CD8-positive, alpha-beta memory T cell (primary cell): ENCODE measurements around the gene PTP4A2. TPM values are rescaled to one million over a fixed set of nuclear protein-coding genes. Genes with fewer than 3 reads are reported as not detected.
"Not testable (repeated sequence)": the region's sequence is repeated elsewhere in the genome, so short reads cannot be mapped to it uniquely, and the experiment has no call there.

ENCODE experiments used
- CTCF ChIA-PET: fragments of 350-600 bp; sonication (Branson Sonifier 250); formaldehyde crosslinking; loops from one replicate; lab custom pipeline; 2021; ENCODE audit warnings: antibody characterized with exemption; lab: Charles Lee
- POLR2A ChIA-PET: fragments of 350-600 bp; sonication (Branson Sonifier 250); formaldehyde crosslinking; loops from one replicate; lab custom pipeline; 2021; ENCODE audit warnings: antibody characterized with exemption; lab: Charles Lee
- DNase-seq, 5 donors: peaks; one replicate each; pipeline versions ENCODE4 v3.0.0 to v3.0.0-alpha.2; 2020 to 2022; ENCODE audit warnings: mixed read lengths in 1 of 5
- H3K27ac ChIP-seq: one replicate; pipeline ENCODE4 v1.7.0; 2013; ENCODE audit warnings: low read depth, mild to moderate bottlenecking, low read length, moderate library complexity
- H3K27me3 ChIP-seq: 2 replicates; pipeline ENCODE4 v1.7.0; 2013; ENCODE audit warnings: low read length, mild to moderate bottlenecking; ENCODE audit not compliant: insufficient read depth, poor library complexity, severe bottlenecking
- H3K36me3 ChIP-seq: 2 replicates; pipeline ENCODE4 v1.7.0; 2013; ENCODE audit warnings: mild to moderate bottlenecking, low read length, moderate library complexity; ENCODE audit not compliant: insufficient read depth
- H3K4me1 ChIP-seq: 2 replicates; pipeline ENCODE4 v1.7.0; 2013; ENCODE audit warnings: mild to moderate bottlenecking, low read length, moderate library complexity; ENCODE audit not compliant: insufficient read depth
- H3K4me3 ChIP-seq: 2 replicates; pipeline ENCODE4 v1.7.0; 2013; ENCODE audit warnings: mild to moderate bottlenecking, low read length
- H3K9me3 ChIP-seq: 2 replicates; pipeline ENCODE4 v1.7.0; 2013; ENCODE audit warnings: mild to moderate bottlenecking, low read length
- H3K27ac Mint-ChIP-seq, 8 donors: one replicate each; pipeline ENCODE4 v1.8.0; 2020 to 2021; ENCODE audit warnings: mixed read lengths in 8 of 8, mild to moderate bottlenecking in 6 of 8, inconsistent platforms in 3 of 8, moderate library complexity in 3 of 8
- H3K27me3 Mint-ChIP-seq, 2 donors: one replicate each; pipeline ENCODE4 v1.8.0; 2020 to 2021; ENCODE audit warnings: mixed read lengths in 2 of 2, mild to moderate bottlenecking in 1 of 2, moderate library complexity in 1 of 2
- H3K36me3 Mint-ChIP-seq, 3 donors: one replicate each; pipeline ENCODE4 v1.8.0; 2020 to 2021; ENCODE audit warnings: mixed read lengths in 3 of 3, inconsistent platforms in 1 of 3, mild to moderate bottlenecking in 1 of 3
- H3K4me1 Mint-ChIP-seq, 3 donors: one replicate each; pipeline ENCODE4 v1.8.0; 2020 to 2021; ENCODE audit warnings: mixed read lengths in 3 of 3, inconsistent platforms in 1 of 3, mild to moderate bottlenecking in 1 of 3
- H3K4me3 Mint-ChIP-seq, 7 donors: one replicate each; pipeline ENCODE4 v1.8.0; 2020 to 2021; ENCODE audit warnings: mixed read lengths in 7 of 7, mild to moderate bottlenecking in 6 of 7, moderate library complexity in 4 of 7, inconsistent platforms in 2 of 7
- H3K9me3 Mint-ChIP-seq, 5 donors: one replicate each; pipeline ENCODE4 v1.8.0; 2020 to 2022; ENCODE audit warnings: mixed read lengths in 5 of 5, mild to moderate bottlenecking in 3 of 5, moderate library complexity in 2 of 5, inconsistent platforms in 1 of 5
- polyA plus RNA-seq: library from polyadenylated mRNA; unstranded; fragments of 300-500 nt; fragmentation: Illumina TruSeq; gene quantifications from one replicate; pipeline ENCODE4 v1.2.3, GENCODE V29; 2021
- total RNA-seq, 2 experiments: library from RNA; stranded (reverse); gene quantifications; one replicate each; pipeline ENCODE4 v1.2.3, GENCODE V29; 2021

Gene PTP4A2
- total and polyA plus RNA-seq, 3 experiments from 2014 or later, result 339 to 598 (median 368) TPM

DNA sequence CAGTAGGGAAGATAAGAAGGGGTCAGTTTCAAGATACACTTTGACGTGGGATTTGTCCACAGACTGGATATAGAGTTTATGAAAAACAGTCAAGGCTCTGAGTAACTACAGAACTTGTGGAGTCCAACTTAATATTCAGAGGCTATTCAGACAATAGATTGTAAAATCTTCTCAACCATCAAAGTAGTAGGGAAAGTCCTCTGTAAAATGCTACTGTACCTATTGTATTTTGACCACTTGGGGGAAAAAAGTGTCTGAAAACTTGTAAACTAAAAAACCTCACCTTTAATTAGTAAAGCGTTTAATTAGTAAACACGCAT lies 10.5 kb downstream of the PTP4A2 start:
- H3K36me3 Mint-ChIP-seq, result peaks cover 0 to 14% (median 2%) of the 10 kb centered on the region in 3 donors
- DNase-seq, result no peak
- peak overlapping the region; percentile 56 for H3K27ac ChIP-seq
- no peaks in the 10 kb centered on the region for H3K27me3 ChIP-seq
- ChIA-PET POLR2A (interaction anchor here (0.9 kb wide), 1 partner anchor 11 kb away, joined by 6 read pairs; the partner anchor contains the start of gene PTP4A2), CTCF (interaction anchor here (1.2 to 3.2 kb wide), 4 partner anchors 8 to 36 kb away, joined by 3 to 19 read pairs (median 14); partner anchors contain the start of gene PTP4A2)
- no peaks in the 10 kb centered on the region for H3K9me3 ChIP-seq
- H3K4me3 ChIP-seq, result peak overlapping the region; percentile 37
- H3K9me3 Mint-ChIP-seq, result no peaks in the 10 kb centered on the region
- H3K4me3 Mint-ChIP-seq, result peak overlapping the region; percentile 67 to 93 (median 78)
- H3K4me1 ChIP-seq, result peaks cover 91% of the 10 kb centered on the region
- H3K36me3 ChIP-seq, result no peaks in the 10 kb centered on the region
- no peaks in the 10 kb centered on the region for H3K27me3 Mint-ChIP-seq
- peak overlapping the region; percentile 81 to 97 (median 88) for H3K27ac Mint-ChIP-seq
- H3K4me1 Mint-ChIP-seq, result peaks cover 79 to 94% (median 91%) of the 10 kb centered on the region in 3 donors

DNA sequence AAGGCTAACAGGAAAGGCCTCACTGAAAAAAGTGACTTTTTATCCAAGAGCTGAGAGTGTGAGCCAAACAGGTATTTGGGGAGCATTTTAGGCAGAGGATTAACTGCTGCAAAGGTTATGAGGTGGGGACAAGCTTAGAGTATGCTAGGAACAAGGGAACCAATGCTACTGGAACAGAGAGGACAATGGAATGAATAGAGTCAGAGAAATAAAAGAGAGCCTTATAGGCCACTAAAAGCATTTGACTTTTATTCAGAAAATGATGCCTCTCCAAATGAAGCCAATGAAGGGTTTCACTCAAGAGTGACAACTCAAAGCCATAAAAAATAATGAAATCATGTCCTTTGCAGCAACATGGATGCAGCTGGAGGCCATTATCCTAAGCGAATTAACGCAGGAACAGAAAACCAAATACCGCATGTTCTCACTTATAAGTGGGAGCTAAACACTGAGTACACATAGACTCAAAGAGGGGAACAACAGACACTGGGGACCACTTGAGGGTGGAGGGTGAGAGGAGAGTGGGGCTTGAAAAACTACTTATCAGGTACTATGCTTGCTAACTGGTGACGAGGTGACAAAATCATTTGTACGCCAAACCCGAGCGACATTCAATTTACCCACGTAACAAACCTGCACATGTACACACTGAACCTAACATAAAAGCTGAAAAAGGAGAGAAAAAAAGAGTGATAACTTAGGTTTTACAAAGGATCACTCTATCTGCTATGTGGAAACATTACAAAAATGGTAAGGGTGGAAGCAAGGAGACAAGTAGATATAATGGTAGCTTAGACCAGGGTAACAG lies 11.1 kb downstream of the PTP4A2 start:
- Mint-ChIP-seq H3K27ac (peak overlapping the region; percentile 81 to 97 (median 88)), H3K4me3 (peak overlapping the region; percentile 67 to 93 (median 78)), H3K4me1 (peaks cover 78 to 94% (median 91%) of the 10 kb centered on the region in 3 donors), H3K9me3 (no peaks in the 10 kb centered on the region), H3K36me3 (peaks cover 0 to 15% (median 2%) of the 10 kb centered on the region in 3 donors), H3K27me3 (no peaks in the 10 kb centered on the region)
- peak overlapping the region; percentile 56 for H3K27ac ChIP-seq
- H3K4me3 ChIP-seq, result peak overlapping the region; percentile 37
- ChIA-PET CTCF (interaction anchor here (0.7 to 3.2 kb wide), 6 partner anchors 8 to 37 kb away, joined by 3 to 19 read pairs (median 13); partner anchors contain the start of gene PTP4A2), POLR2A (interaction anchor here (0.9 to 1.8 kb wide), 4 partner anchors 11 to 35 kb away, joined by 4 to 12 read pairs (median 6); partner anchors contain the start of gene PTP4A2)
- no peaks in the 10 kb centered on the region for H3K36me3 ChIP-seq
- DNase-seq, result no peak
- H3K9me3 ChIP-seq, result no peaks in the 10 kb centered on the region
- H3K4me1 ChIP-seq, result peaks cover 92% of the 10 kb centered on the region
- no peaks in the 10 kb centered on the region for H3K27me3 ChIP-seq

DNA sequence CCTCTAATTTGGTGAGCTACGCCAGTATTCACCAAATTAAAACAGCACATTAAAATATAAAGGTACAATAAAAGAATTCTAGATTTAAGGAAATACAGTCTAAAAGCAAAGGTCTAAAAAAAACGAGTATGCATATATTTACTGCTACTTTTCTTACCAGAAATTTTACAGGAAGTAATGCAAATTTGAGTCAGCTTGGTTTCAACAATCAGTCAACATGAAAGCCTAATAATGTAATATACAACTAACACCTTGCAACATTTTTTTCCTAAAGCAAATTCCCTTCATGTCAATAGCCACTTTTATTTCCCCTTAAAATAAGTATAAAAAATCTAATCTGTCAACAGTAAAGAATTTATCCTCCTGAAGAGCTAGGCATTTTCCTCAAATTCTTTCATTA lies 11.9 kb downstream of the PTP4A2 start:
- Mint-ChIP-seq H3K9me3 (no peaks in the 10 kb centered on the region), H3K4me3 (peak overlapping the region; percentile 67 to 93 (median 78)), H3K4me1 (peaks cover 78 to 94% (median 91%) of the 10 kb centered on the region in 3 donors), H3K36me3 (peaks cover 0 to 15% (median 2%) of the 10 kb centered on the region in 3 donors), H3K27me3 (no peaks in the 10 kb centered on the region), H3K27ac (peak overlapping the region; percentile 81 to 97 (median 88))
- Histone ChIP-seq H3K36me3 (no peaks in the 10 kb centered on the region), H3K4me3 (peak overlapping the region; percentile 37), H3K4me1 (peaks cover 92% of the 10 kb centered on the region), H3K27ac (peak overlapping the region; percentile 56), H3K27me3 (no peaks in the 10 kb centered on the region), H3K9me3 (no peaks in the 10 kb centered on the region)
- CTCF ChIA-PET, result interaction anchor here (0.8 to 3.2 kb wide), 6 partner anchors 9 to 45 kb away, joined by 3 to 19 read pairs (median 13); partner anchors contain the start of gene PTP4A2
- POLR2A ChIA-PET, result interaction anchor here (0.8 to 1.8 kb wide), 5 partner anchors 9 to 36 kb away, joined by 4 to 12 read pairs (median 8); no protein-coding TSS in a partner anchor
- no peak for DNase-seq

DNA sequence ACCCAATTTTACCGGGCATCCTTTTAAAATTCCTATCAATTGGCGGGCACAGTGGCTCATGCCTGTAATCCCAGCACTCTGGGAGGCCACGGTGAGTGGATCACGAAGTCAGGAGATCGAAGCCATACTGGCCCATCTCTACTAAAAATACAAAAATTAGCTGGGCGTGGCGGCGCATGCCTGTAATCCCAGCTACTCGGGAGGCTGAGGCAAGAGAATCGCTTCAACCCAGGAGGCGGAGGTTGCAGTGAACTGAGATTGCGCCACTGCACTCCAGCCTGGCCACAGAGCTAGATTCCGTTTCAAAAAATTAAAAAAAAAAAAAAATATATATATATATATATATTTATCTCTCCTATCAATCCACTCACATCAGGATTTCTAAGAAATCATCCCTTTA lies 12.3 kb downstream of the PTP4A2 start:
- not testable (repeated sequence) for H3K9me3 ChIP-seq, H3K27me3 Mint-ChIP-seq, DNase-seq, H3K36me3 ChIP-seq, H3K9me3 Mint-ChIP-seq, H3K27me3 ChIP-seq, H3K4me3 ChIP-seq
- Histone ChIP-seq H3K27ac (peak overlapping the region; percentile 0), H3K4me1 (peaks cover 90% of the 10 kb centered on the region)
- peaks cover 0 to 17% (median 4%) of the 10 kb centered on the region in 3 donors for H3K36me3 Mint-ChIP-seq
- H3K4me3 Mint-ChIP-seq, result peak overlapping the region; percentile 74 to 93 (median 80)
- H3K4me1 Mint-ChIP-seq, result peaks cover 78 to 94% (median 91%) of the 10 kb centered on the region in 3 donors
- ChIA-PET POLR2A (interaction anchor here (0.7 to 1.8 kb wide), 6 partner anchors 9 to 325 kb away, joined by 4 to 12 read pairs (median 6); partner anchors contain the start of gene LCK), CTCF (interaction anchor here (0.8 to 3.2 kb wide), 6 partner anchors 9 to 45 kb away, joined by 3 to 19 read pairs (median 13); partner anchors contain the start of gene PTP4A2)
- peak overlapping the region; percentile 84 to 97 (median 90) for H3K27ac Mint-ChIP-seq

DNA sequence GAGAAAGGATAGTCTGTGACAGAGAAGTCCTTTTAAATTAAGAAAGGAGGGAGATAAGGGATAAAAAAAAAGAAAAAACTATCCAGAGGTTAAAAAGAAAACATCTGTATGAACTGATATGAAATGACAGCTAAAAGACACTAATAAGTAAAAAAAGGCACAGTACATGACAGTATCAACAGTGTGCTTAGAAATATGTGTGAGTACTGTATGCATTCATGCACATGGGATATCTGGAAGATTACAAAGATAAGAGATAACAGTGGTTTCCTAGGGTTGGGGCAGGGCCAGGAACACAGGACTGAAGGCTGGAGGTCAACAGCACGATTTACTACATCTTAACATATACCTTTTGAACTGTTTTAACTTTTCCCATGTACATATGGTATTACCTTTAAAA lies 13.3 kb downstream of the PTP4A2 start:
- no peaks in the 10 kb centered on the region for H3K36me3 ChIP-seq
- peaks cover 84% of the 10 kb centered on the region for H3K4me1 ChIP-seq
- CTCF ChIA-PET, result interaction anchor here (2.4 to 3.6 kb wide), 4 partner anchors 10 to 39 kb away, joined by 15 to 21 read pairs (median 18); partner anchors contain the start of gene PTP4A2
- Mint-ChIP-seq H3K27ac (peak overlapping the region; percentile 61 to 95 (median 90)), H3K9me3 (no peaks in the 10 kb centered on the region), H3K4me1 (peaks cover 73 to 89% (median 87%) of the 10 kb centered on the region in 3 donors), H3K4me3 (peak overlapping the region; percentile 74 to 93 (median 80)), H3K27me3 (no peaks in the 10 kb centered on the region), H3K36me3 (peaks cover 0 to 19% (median 3%) of the 10 kb centered on the region in 3 donors)
- no peaks in the 10 kb centered on the region for H3K9me3 ChIP-seq
- H3K4me3 ChIP-seq, result peak overlapping the region; percentile 14
- H3K27ac ChIP-seq, result peak overlapping the region; percentile 0
- DNase-seq, result no peak
- no peaks in the 10 kb centered on the region for H3K27me3 ChIP-seq
- POLR2A ChIA-PET, result no interaction called here

DNA sequence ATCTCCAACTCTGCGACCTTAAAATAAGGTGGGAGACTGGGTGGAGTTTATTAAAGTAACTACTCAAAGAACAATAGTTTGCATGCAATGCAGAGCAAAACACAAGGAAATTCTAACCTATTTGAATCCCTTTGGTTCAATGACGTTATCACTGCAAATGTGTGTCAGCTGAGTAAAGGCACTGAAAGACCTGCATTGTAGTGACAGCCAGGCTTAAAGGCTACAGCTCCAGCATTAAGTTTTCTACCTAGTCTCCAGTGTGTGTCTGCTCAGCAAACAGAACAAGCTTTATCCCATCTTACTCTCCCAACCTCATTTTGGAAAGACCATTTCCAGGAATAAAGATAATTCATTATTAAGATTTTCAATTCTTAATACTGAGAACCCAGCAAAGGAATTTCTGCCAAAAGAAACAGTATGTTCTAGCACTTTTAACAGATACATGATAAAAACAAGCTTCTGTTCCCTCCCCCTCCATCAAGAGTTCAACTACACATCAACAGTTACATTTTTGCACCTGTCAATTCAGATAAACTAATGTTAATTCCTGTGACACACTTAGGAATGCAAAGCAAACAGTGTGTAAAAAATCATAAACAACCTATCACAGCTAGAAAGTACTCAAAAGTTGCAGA lies 14.2 kb downstream of the PTP4A2 start:
- no peak for DNase-seq
- ChIA-PET POLR2A (interaction anchor here (0.5 to 3.4 kb wide), 4 partner anchors 15 to 111 kb away, joined by 5 to 20 read pairs (median 6); partner anchors contain the start of gene PTP4A2), CTCF (interaction anchor here (0.9 to 3.6 kb wide), 6 partner anchors 11 to 134 kb away, joined by 3 to 21 read pairs (median 7); partner anchors contain the start of genes PTP4A2 and SPOCD1)
- no peaks in the 10 kb centered on the region for H3K27me3 ChIP-seq
- no peak overlapping the region for H3K27ac ChIP-seq
- H3K4me1 Mint-ChIP-seq, result peaks cover 77 to 88% (median 87%) of the 10 kb centered on the region in 3 donors
- no peaks in the 10 kb centered on the region for H3K9me3 Mint-ChIP-seq
- H3K4me3 Mint-ChIP-seq, result peak overlapping the region; percentile 74 to 93 (median 80)
- no peaks in the 10 kb centered on the region for H3K27me3 Mint-ChIP-seq
- peak overlapping the region; percentile 86 to 96 (median 90) for H3K27ac Mint-ChIP-seq
- peaks cover 4% of the 10 kb centered on the region for H3K36me3 ChIP-seq
- H3K4me3 ChIP-seq, result peak overlapping the region; percentile 7
- H3K4me1 ChIP-seq, result peaks cover 76% of the 10 kb centered on the region
- H3K9me3 ChIP-seq, result no peaks in the 10 kb centered on the region
- H3K36me3 Mint-ChIP-seq, result peaks cover 4 to 25% (median 6%) of the 10 kb centered on the region in 3 donors

DNA sequence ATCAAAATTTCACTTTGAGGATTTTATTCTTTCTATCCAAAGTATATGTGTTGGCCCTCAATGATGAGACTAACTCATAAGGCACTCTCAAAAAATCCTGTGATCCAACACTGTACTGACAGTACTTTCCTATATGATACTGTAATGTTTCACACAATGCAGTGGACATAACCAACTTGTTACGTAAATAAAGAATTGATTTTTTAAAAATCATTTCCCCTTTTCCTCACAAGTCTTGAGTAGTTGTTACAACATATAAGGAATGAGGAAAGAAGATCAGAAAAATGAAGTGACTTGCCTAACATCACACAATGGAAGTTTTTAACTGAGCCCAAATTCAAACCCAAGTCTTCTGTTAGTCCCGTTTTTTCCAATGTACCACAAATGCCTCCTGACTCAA lies 17.2 kb downstream of the PTP4A2 start:
- H3K27me3 Mint-ChIP-seq, result no peaks in the 10 kb centered on the region
- H3K27ac ChIP-seq, result no peak overlapping the region
- no peak for DNase-seq
- ChIA-PET CTCF (interaction anchor here (0.9 kb wide), 1 partner anchor 18 kb away, joined by 3 read pairs; no protein-coding TSS in a partner anchor), POLR2A (interaction anchor here (2.4 to 3.4 kb wide), 2 partner anchors 14 to 18 kb away, joined by 13 to 20 read pairs; partner anchors contain the start of gene PTP4A2)
- peaks cover 65 to 84% (median 83%) of the 10 kb centered on the region in 3 donors for H3K4me1 Mint-ChIP-seq
- no peak overlapping the region for H3K4me3 ChIP-seq
- peaks cover 12% of the 10 kb centered on the region for H3K36me3 ChIP-seq
- peak overlapping the region; percentile 11 to 93 (median 63) for H3K4me3 Mint-ChIP-seq
- H3K27ac Mint-ChIP-seq, result peak overlapping the region; percentile 54 to 95 (median 89)
- no peaks in the 10 kb centered on the region for H3K9me3 Mint-ChIP-seq
- no peaks in the 10 kb centered on the region for H3K9me3 ChIP-seq
- H3K27me3 ChIP-seq, result no peaks in the 10 kb centered on the region
- peaks cover 61% of the 10 kb centered on the region for H3K4me1 ChIP-seq
- H3K36me3 Mint-ChIP-seq, result peaks cover 4 to 47% (median 14%) of the 10 kb centered on the region in 3 donors
